Fibroblast of lung (primary cell): Measurements from ENCODE around the gene FBXO47.

Experiments used
- CTCF ChIP-seq, 2 donors: IDR thresholded peaks in 1 of 2; conservative IDR thresholded peaks in 1 of 2; 1 replicate in 1 of 2; 2 replicates in 1 of 2; pipeline ENCODE4 v1.5.1; 2011 to 2012; ENCODE audit warnings: low read length in 2 of 2, control low read depth in 1 of 2, inconsistent platforms in 1 of 2, low read depth in 1 of 2, mild to moderate bottlenecking in 1 of 2
- EZH2 ChIP-seq: IDR thresholded peaks from 2 replicates; pipeline ENCODE4 v1.5.1; 2012; ENCODE audit warnings: low read length, control low read depth, mild to moderate bottlenecking; ENCODE audit errors: missing control alignments

GRCh38 chr17:38925263-38925995 lies 41.8 kb downstream of the FBXO47 start, which contains the start of gene LASP1NB:
- TF ChIP-seq CTCF (conservative IDR thresholded peaks at IDR 0.05 in 1 of 2, IDR thresholded peaks at IDR 0.05 in 1 of 2; ENCODE audit: low read depth in 1 of 2, low read length in 2 of 2) (no peak), EZH2 (no peak)
